T-helper 2 cell (primary cell): Measurements from ENCODE around the gene OR51T1.

Experiments used
- DNase-seq, 5 experiments: peaks; one replicate each; pipeline versions ENCODE4 v3.0.0 to v3.0.0-alpha.2; 2012 to 2022

The OR51T1 gene

DNA sequence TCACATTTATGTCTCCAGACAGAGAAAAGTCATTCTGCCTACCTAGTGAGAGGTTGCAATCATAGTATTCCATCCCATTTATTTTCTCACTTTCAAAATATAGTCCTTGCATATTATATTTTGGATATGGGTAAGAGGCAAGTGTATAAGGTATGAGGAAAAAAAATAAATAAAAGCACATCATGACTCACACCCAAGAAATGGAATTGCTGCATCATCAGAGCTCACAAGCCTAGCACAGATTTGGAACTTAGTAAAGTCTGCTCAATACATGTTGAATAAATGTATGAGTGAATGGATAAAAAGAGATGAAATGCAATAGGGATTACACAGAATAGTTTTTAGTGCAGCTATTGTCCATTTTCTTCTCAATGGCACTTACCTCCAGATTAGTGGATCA lies 44.9 kb downstream of the OR51T1 start:
- no peak for DNase-seq
